H9 (cell line): ENCODE data around the gene GLUL. TPM values are rescaled to one million over a fixed set of nuclear protein-coding genes. Genes with fewer than 3 reads are reported as not detected.
A peak's percentile ranks its signal among the peaks of the same experiment; 100 is the strongest.

Source experiments
- DNase-seq: peaks from one replicate; pipeline ENCODE4 v3.0.0-alpha.2; 2017
- H2AFZ ChIP-seq: one replicate; pipeline ENCODE4 v1.6.1; 2013; ENCODE audit warnings: mild to moderate bottlenecking, low read length, control low read depth, moderate library complexity
- H2AK5ac ChIP-seq: 2 replicates; pipeline ENCODE4 v1.6.1; 2013; ENCODE audit warnings: low read length, control low read depth, mixed read lengths; ENCODE audit not compliant: insufficient read length
- H2BK120ac ChIP-seq: one replicate; pipeline ENCODE4 v1.6.1; 2013; ENCODE audit warnings: low read depth, mild to moderate bottlenecking, low read length, control low read depth, inconsistent platforms; ENCODE audit not compliant: poor library complexity, severe bottlenecking
- H2BK12ac ChIP-seq: 2 replicates; pipeline ENCODE4 v1.6.1; 2013; ENCODE audit warnings: low read length, control low read depth, mixed read lengths, low read depth; ENCODE audit not compliant: insufficient read length
- H2BK15ac ChIP-seq: 2 replicates; pipeline ENCODE4 v1.6.1; 2013; ENCODE audit warnings: low read depth, low read length, control low read depth
- H2BK20ac ChIP-seq: one replicate; pipeline ENCODE4 v1.6.1; 2013; ENCODE audit warnings: low read depth, mild to moderate bottlenecking, low read length, control low read depth, inconsistent platforms; ENCODE audit not compliant: poor library complexity, severe bottlenecking
- H2BK5ac ChIP-seq: 2 replicates; pipeline ENCODE4 v1.6.1; 2013; ENCODE audit warnings: low read length, control low read depth, mixed read lengths; ENCODE audit not compliant: insufficient read length
- H3K14ac ChIP-seq: 2 replicates; pipeline ENCODE4 v1.6.1; 2013; ENCODE audit warnings: low read length, control low read depth; ENCODE audit not compliant: insufficient read depth
- H3K18ac ChIP-seq: 2 replicates; pipeline ENCODE4 v1.6.1; 2013; ENCODE audit warnings: low read depth, mild to moderate bottlenecking, mixed read lengths, low read length, control low read depth; ENCODE audit not compliant: insufficient read length
- H3K23ac ChIP-seq: 2 replicates; pipeline ENCODE4 v1.6.1; 2013; ENCODE audit warnings: low read length, control low read depth, mixed read lengths, low read depth; ENCODE audit not compliant: insufficient read length
- H3K23me2 ChIP-seq: 2 replicates; pipeline ENCODE4 v1.6.1; 2013; ENCODE audit warnings: low read depth, mild to moderate bottlenecking, mixed read lengths, low read length, control low read depth; ENCODE audit not compliant: insufficient read length, poor library complexity, severe bottlenecking
- H3K27ac ChIP-seq: 2 replicates; pipeline ENCODE4 v1.5.1; 2013; ENCODE audit warnings: low read length, control low read depth, mixed read lengths, low read depth; ENCODE audit not compliant: insufficient read length
- H3K27me3 ChIP-seq: 2 replicates; pipeline ENCODE4 v1.6.1; 2013; ENCODE audit warnings: low read length, control low read depth, inconsistent platforms; ENCODE audit not compliant: insufficient read depth
- H3K4ac ChIP-seq: 2 replicates; pipeline ENCODE4 v1.6.1; 2013; ENCODE audit warnings: low read depth, mild to moderate bottlenecking, control low read depth, inconsistent platforms, low read length, moderate library complexity
- H3K4me1 ChIP-seq: 2 replicates; pipeline ENCODE4 v1.6.1; 2013; ENCODE audit warnings: low read length, control low read depth, inconsistent platforms; ENCODE audit not compliant: insufficient read depth
- H3K4me2 ChIP-seq: 2 replicates; pipeline ENCODE4 v1.6.1; 2013; ENCODE audit warnings: low read length, control low read depth, mixed read lengths; ENCODE audit not compliant: insufficient read length, insufficient read depth
- H3K56ac ChIP-seq: 2 replicates; pipeline ENCODE4 v1.6.1; 2013; ENCODE audit warnings: low read depth, mild to moderate bottlenecking, mixed read lengths, low read length, control low read depth; ENCODE audit not compliant: insufficient read length
- H3K79me1 ChIP-seq: 2 replicates; pipeline ENCODE4 v1.6.1; 2013; ENCODE audit warnings: low read depth, mild to moderate bottlenecking, moderate library complexity, low read length, control low read depth, inconsistent platforms; ENCODE audit not compliant: insufficient read depth, poor library complexity, severe bottlenecking
- H3K79me2 ChIP-seq: 2 replicates; pipeline ENCODE4 v1.6.1; 2013; ENCODE audit warnings: low read length, control low read depth, inconsistent platforms; ENCODE audit not compliant: insufficient read depth
- H3K9ac ChIP-seq: 2 replicates; pipeline ENCODE4 v1.6.1; 2013; ENCODE audit warnings: low read length, control low read depth, mixed read lengths; ENCODE audit not compliant: insufficient read length; ENCODE audit errors: extremely low read depth
- H3K9me3 ChIP-seq: one replicate; pipeline ENCODE4 v1.6.1; 2013; ENCODE audit warnings: low read depth, low read length, inconsistent platforms; ENCODE audit not compliant: control insufficient read depth
- H3T11ph ChIP-seq: one replicate; pipeline ENCODE4 v1.6.1; 2013; ENCODE audit warnings: mild to moderate bottlenecking, low read length, control low read depth, inconsistent platforms
- H4K20me1 ChIP-seq: one replicate; pipeline ENCODE4 v1.6.1; 2013; ENCODE audit not compliant: control insufficient read depth, insufficient read length, insufficient read depth
- H4K5ac ChIP-seq: 2 replicates; pipeline ENCODE4 v1.6.1; 2013; ENCODE audit warnings: low read depth, mild to moderate bottlenecking, mixed read lengths, low read length, control low read depth; ENCODE audit not compliant: insufficient read length
- H4K8ac ChIP-seq: replicated peaks from 2 replicates; pipeline ENCODE4 v1.6.1; 2013; ENCODE audit warnings: low read length, control low read depth, mixed read lengths, low read depth; ENCODE audit not compliant: insufficient read length
- H4K91ac ChIP-seq: 2 replicates; pipeline ENCODE4 v1.6.1; 2013; ENCODE audit warnings: low read depth, mild to moderate bottlenecking, moderate library complexity, mixed read lengths, low read length, control low read depth; ENCODE audit not compliant: insufficient read length
- H3K27ac Mint-ChIP-seq, 3 experiments: 2 replicates in 2 of 3; 3 replicates in 1 of 3; pipeline ENCODE4 v1.8.0; 2020 to 2021; ENCODE audit warnings: mixed read lengths in 3 of 3, mild to moderate bottlenecking in 1 of 3, moderate library complexity in 1 of 3
- H3K27me3 Mint-ChIP-seq: 2 replicates; pipeline ENCODE4 v1.8.0; 2021; ENCODE audit warnings: low read depth, mild to moderate bottlenecking, moderate library complexity, mixed read lengths
- H3K36me3 Mint-ChIP-seq, 3 experiments: 2 replicates in 2 of 3; 3 replicates in 1 of 3; pipeline ENCODE4 v1.8.0; 2020 to 2021; ENCODE audit warnings: low read depth in 3 of 3, mixed read lengths in 3 of 3; ENCODE audit not compliant: insufficient read depth in 1 of 3
- H3K4me1 Mint-ChIP-seq, 2 experiments: 2 replicates each; pipeline ENCODE4 v1.8.0; 2020; ENCODE audit warnings: mixed read lengths in 2 of 2
- H3K4me3 Mint-ChIP-seq, 2 experiments: 2 replicates in 1 of 2; 3 replicates in 1 of 2; pipeline ENCODE4 v1.8.0; 2020 to 2021; ENCODE audit warnings: mild to moderate bottlenecking in 2 of 2, mixed read lengths in 2 of 2, moderate library complexity in 1 of 2
- H3K9me3 Mint-ChIP-seq, 2 experiments: 2 replicates in 1 of 2; 3 replicates in 1 of 2; pipeline ENCODE4 v1.8.0; 2020; ENCODE audit warnings: mild to moderate bottlenecking in 2 of 2, mixed read lengths in 2 of 2, moderate library complexity in 1 of 2
- CTCF ChIP-seq: fragments of 200-600 bp; sonication (generic); conservative IDR thresholded peaks from 3 replicates; pipeline ENCODE4 v1.8.0; 2021; ENCODE audit warnings: antibody characterized with exemption, mild to moderate bottlenecking
- WGBS: extraction: QIAGEN DNeasy Blood & Tissue Kit; methylation state at CpG from one replicate; pipeline ENCODE4 v1.1.7; 2013; ENCODE audit warnings: missing lambda C conversion rate, low lambda C conversion rate, mixed read lengths; ENCODE audit not compliant: insufficient read length; ENCODE audit errors: extremely low coverage; 5-methylcytosine and 5-hydroxymethylcytosine counted together
- total RNA-seq: library from RNA; stranded (reverse); gene quantifications from 2 replicates; pipeline ENCODE4 v1.2.1, GENCODE V29; 2021

The GLUL gene
- total RNA-seq, 1 experiment from 2014 or later = 332 TPM

- H3K79me1 ChIP-seq = no peaks in the 10 kb centered on the region
Measured at GRCh38 chr1:182340233-182341058, 51.1 kb downstream of the GLUL start.

More at GRCh38 chr1:182340233-182341058, 51.1 kb downstream of the GLUL start:
- H3K23ac ChIP-seq = no peak overlapping the region
- H2BK20ac ChIP-seq = no peak overlapping the region
- Mint-ChIP-seq H3K27me3 (peaks cover 2% of the 10 kb centered on the region), H3K27ac (peak overlapping the region in 1 of 3 experiments; percentile 30; a peak in 2 of 7 replicates), H3K4me1 (peaks cover 15 to 18% of the 10 kb centered on the region in 2 experiments), H3K4me3 (no peak overlapping the region), H3K9me3 (no peaks in the 10 kb centered on the region), H3K36me3 (no peaks in the 10 kb centered on the region)
- no peaks in the 10 kb centered on the region for H3K23me2 ChIP-seq
- no peak overlapping the region for H3K4me2 ChIP-seq
- no peak overlapping the region for H3K9ac ChIP-seq
- H2BK12ac ChIP-seq = no peak overlapping the region
- H3K79me2 ChIP-seq = no peaks in the 10 kb centered on the region
- H3K9me3 ChIP-seq = no peaks in the 10 kb centered on the region
- no peak overlapping the region for H4K8ac ChIP-seq
- no peaks in the 10 kb centered on the region for H3K27me3 ChIP-seq
- no peak overlapping the region for H3K27ac ChIP-seq
- H3K56ac ChIP-seq = no peak overlapping the region
- no peak overlapping the region for H3T11ph ChIP-seq
- no peak overlapping the region for H4K91ac ChIP-seq
- H2AK5ac ChIP-seq = no peak overlapping the region
- TF ChIP-seq CTCF = no peak
- no peak overlapping the region for H3K4ac ChIP-seq
- H3K4me1 ChIP-seq = no peaks in the 10 kb centered on the region
- H2BK120ac ChIP-seq = no peak overlapping the region
- H2BK15ac ChIP-seq = no peak overlapping the region
- H3K18ac ChIP-seq = no peak overlapping the region
- no peak overlapping the region for H3K14ac ChIP-seq
- no peak overlapping the region for H2AFZ ChIP-seq
- DNase-seq = no peak
- no peak overlapping the region for H2BK5ac ChIP-seq
- no CpG with 5 or more reads among the region's 10 CpGs for WGBS
- H4K20me1 ChIP-seq = no peaks in the 10 kb centered on the region
- no peak overlapping the region for H4K5ac ChIP-seq
